MM.1S (cell line): Measurements from ENCODE around the gene RCC2.

Source experiments
- CTCF ChIP-seq: fragments of 300-600 bp; sonication (generic); IDR thresholded peaks from 2 replicates; pipeline ENCODE4 v1.5.1; 2016; ENCODE audit warnings: antibody characterized with exemption, low read length, mixed read lengths
- EZH2phosphoT487 ChIP-seq: fragments of 300-600 bp; sonication (generic); IDR thresholded peaks from 2 replicates; pipeline ENCODE4 v1.6.1; 2018; ENCODE audit warnings: antibody characterized with exemption, low read length

- TF ChIP-seq CTCF (peak; percentile 35), EZH2phosphoT487 (no peak)
Measured at GRCh38 chr1:17370618-17371017, 68.9 kb downstream of the RCC2 start.
